DMS153 (cell line): ENCODE measurements around the gene MX1.

Experiments
- DNase-seq: peaks from one replicate; lab custom pipeline; 2025; lab: John Stamatoyannopoulos, UW

MX1 gene, protein sequence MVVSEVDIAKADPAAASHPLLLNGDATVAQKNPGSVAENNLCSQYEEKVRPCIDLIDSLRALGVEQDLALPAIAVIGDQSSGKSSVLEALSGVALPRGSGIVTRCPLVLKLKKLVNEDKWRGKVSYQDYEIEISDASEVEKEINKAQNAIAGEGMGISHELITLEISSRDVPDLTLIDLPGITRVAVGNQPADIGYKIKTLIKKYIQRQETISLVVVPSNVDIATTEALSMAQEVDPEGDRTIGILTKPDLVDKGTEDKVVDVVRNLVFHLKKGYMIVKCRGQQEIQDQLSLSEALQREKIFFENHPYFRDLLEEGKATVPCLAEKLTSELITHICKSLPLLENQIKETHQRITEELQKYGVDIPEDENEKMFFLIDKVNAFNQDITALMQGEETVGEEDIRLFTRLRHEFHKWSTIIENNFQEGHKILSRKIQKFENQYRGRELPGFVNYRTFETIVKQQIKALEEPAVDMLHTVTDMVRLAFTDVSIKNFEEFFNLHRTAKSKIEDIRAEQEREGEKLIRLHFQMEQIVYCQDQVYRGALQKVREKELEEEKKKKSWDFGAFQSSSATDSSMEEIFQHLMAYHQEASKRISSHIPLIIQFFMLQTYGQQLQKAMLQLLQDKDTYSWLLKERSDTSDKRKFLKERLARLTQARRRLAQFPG

GRCh38 chr21:41425954-41426675 lies at the start of gene MX1:
TSS of gene MX1 (plus strand) at chr21:41426239. CDS start at chr21:41432071, 5,832 bp downstream.
- DNase-seq, result peak; percentile 36

GRCh38 chr21:41377715-41378114 lies 48.3 kb upstream of the MX1 start:
- DNase-seq, result no peak

GRCh38 chr21:41378849-41379248 lies 47.2 kb upstream of the MX1 start:
- no peak for DNase-seq

DNA sequence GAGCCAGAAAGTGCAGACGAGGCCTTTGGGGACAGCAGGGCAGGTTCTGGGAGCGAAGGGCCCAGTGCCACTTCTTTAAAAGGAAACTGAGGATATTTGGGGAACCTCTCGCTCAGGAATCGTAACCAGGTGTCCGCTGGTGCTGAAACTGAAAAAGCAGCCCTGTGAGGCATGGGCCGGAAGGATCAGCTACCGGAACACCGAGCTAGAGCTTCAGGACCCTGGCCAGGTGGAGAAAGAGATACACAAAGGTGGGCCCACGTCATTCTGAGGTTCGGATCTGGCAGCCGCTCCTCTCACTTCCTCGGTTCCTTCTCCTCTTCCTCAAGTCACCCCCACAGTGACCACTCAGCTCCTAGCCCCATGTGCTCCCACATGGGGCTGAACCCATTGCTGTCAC lies 46.1 kb upstream of the MX1 start:
- DNase-seq, result no peak

GRCh38 chr21:41381731-41382130 lies 44.3 kb upstream of the MX1 start:
- no peak for DNase-seq

- no peak for DNase-seq
Measured at GRCh38 chr21:41387042-41387819, 38.8 kb upstream of the MX1 start.

DNA sequence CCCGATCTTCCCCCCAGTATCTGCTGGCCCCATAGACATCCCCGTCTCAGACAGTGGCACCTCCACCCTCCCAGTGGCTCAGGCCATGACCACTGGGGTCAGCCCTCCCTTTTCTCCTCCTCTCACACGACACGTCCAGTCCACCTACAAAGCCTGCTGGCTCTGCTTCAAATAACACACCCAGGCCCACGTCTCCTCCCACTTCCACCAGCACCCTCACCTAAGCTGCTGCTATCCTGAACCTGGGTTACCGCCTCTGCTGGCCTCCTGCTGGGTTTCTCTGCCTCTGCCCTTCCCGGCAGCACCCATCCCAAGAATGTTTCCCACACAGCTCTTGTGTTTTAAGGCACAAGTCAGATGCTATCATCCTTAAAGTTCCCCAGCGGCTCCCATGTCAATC lies 38.2 kb upstream of the MX1 start:
- no peak for DNase-seq

DNA sequence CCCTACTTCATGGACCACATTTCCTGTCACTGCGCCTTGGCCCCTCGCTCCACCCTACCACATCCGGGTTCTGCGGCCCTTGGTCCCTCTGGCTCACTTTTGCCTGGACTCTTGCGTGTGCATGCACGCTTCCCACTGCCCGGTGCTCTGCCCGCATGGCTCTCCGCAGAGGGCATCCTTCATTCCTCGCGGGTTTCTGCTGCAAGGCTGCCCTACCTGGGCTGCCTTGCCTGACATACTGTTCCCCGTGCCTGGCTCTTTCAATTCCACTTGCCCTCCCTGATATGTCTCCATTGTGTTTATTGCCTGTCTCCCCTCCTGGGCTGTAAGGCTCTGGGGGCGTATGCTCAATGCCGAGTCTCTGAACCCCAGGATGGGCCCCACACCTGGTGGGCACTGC lies 37.8 kb upstream of the MX1 start:
- no peak for DNase-seq

- DNase-seq, result no peak
Measured at GRCh38 chr21:41390043-41390639, 35.9 kb upstream of the MX1 start.

DNA sequence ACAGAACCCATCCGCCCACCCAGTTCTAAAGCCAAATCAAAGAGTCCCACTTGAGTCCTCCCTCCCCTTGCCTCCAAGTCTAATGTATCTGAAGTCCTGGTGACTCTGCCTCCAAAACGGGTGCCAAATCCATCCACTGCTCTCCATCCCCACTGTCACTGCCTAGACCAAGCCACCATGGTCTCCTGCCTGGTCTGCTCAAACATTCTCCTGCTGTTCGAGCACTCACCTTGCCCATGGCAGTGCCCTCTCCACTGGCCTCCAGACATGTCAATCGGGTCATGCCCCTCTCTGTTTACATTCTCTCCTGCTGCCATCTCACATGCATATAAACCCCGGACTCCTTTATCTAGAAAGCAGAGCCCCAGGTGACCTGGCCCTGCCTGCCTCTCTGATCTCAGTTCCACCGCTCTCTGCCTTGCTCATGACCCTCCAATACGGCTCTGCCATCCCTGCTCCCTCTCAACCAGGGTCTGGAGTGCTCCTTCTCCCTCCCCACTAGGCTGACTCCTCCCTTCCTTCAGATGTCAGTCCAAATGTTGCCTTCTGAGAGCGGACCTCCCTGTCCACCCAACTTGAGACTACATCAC lies 32.1 kb upstream of the MX1 start:
- DNase-seq, result no peak

- no peak for DNase-seq
Measured at GRCh38 chr21:41396558-41397075, 29.4 kb upstream of the MX1 start.

- no peak for DNase-seq
Measured at GRCh38 chr21:41397471-41397891, 28.6 kb upstream of the MX1 start.

DNA sequence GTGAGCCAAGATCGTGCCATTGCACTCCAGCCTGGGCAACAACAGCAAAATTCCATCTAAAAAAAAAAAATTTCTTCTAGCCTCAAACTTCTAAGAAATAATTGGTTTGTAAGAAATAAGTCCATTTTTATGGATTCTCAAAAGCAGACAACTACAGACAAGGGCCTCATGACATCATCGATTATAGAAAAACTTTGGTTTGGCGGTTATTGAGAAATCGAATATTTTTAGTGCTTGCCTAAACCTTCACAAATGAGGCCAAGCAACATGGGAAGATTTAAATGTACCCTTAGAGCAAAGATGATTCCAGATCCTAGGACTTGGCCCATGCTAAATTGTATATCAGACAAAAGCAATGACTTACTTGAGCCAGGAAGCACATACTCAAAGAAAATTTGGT lies 27.8 kb upstream of the MX1 start:
- DNase-seq, result no peak

DNA sequence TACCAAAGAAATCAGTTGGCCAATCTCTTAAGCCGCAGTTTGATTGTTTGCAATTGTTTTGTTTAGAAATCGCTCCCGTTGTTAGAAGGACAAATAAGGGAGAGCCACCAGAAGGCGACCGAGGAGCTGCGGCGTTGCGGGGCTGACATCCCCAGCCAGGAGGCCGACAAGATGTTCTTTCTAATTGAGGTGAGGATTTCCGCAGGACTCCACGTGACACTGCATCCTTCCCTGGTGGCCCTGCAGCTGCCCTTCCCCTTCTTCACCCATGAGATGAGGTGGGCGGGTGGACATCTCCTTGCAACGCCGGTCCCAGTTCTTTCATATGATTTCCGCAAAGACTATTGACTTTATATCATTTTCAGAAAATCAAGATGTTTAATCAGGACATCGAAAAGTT lies 27.2 kb upstream of the MX1 start:
- DNase-seq, result no peak

GRCh38 chr21:41399246-41399800 lies 26.7 kb upstream of the MX1 start:
- no peak for DNase-seq

DNA sequence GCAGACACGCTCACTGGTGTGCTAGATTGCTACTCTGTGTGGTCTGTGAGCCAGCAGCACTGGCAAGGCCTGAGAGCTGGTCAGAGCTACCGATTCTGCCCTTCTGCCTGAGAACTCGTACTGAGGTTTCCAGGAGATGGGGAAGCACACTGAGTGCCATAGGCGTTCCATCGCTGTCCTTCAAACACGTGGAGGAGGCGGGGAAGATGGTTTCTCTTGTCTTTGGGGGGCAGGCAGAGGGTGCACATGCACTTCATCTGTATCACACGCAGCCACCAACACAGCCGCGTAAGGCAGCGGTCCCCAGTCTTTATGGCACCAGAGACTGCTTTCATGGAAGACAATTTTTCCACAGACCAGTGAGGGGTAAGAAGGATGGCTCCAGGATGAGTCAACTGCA lies 23.8 kb upstream of the MX1 start:
- no peak for DNase-seq

DNA sequence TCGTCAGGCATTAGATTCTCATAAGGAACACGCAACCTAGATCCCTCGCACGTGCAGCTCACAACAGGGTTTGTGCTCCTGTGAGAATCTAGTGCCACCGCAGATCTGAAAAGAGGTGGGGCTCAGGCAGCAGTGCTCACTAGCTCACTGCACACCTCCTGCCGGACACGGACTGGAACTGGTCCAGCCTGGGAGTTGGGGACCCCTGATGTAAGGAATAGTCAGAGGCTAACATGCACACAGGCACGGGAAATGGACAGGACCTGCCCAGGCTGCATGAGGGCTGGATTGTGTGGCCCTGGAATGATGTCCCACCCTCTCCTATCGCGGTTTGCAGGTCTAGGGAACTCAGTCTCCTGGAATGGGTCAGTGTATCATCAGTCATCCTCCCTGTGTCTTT lies 23.2 kb upstream of the MX1 start:
- DNase-seq, result no peak

- no peak for DNase-seq
Measured at GRCh38 chr21:41403331-41403730, 22.7 kb upstream of the MX1 start.

DNA sequence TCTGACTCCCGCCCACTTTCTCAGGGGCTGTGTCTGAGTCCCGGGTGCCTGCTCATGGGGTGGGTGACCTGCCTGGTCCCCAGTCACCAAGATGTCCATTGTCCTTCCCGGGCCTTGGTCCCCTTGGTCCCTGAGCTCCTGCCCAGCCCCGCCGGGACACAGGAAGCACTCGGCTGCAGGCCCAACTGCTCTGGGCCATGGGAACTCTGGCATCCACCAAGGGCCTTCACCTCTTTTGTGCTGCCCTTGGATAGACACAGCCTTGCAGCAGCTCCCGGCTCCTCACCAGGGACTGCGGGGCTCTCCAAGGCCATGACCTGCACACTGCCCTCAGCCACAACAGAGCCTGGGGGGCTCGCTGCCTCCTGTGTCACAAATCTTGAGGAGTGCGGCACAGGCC lies 22.1 kb upstream of the MX1 start:
- DNase-seq, result no peak

DNA sequence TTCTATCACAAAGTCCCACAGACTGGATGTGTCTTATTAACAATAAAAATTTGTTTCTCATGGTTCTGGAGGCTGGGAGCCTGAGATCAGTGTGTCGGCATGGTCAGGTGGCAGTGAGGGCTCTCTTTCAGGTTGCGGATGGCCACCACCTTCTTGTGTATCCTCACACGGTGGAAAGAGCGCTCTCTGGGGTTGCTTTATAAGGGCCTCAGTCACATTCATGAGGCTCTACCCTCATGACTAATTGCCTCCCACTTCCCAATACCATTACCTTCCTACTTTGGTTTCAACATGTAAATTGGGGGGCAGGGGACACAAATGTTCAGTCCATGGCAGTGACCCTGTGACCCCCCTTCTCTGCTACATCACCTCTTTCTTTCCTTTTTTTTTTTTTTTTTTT lies 20.7 kb upstream of the MX1 start:
- no peak for DNase-seq

DNA sequence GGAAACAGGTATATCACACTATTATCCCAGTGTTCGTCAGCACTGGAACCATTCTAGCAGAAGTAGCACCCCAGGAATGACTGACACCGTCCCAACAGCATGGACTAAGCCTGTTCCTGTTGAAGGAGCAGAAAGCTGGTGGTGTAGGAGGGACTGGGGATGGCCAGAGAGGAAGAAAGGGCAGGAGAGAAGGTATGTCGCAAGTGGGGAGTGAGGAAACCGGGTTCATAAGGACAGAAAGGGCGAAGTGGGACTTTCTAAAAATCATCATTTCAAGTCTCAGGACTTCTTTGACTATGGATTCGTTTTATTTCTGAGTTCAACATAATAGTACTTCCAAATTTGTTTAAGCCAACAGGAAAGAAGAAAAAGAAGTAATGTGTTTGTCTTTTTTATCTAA lies 19.7 kb upstream of the MX1 start:
- no peak for DNase-seq
